OCI-LY7 (cell line): Measurements from ENCODE around the gene SPEM1.

Source experiments
- EZH2phosphoT487 ChIP-seq: fragments of 200-600 bp; sonication (generic); IDR thresholded peaks from 2 replicates; pipeline ENCODE4 v1.6.1; 2018; ENCODE audit warnings: low read depth, borderline replicate concordance, mild to moderate bottlenecking, mixed run types, antibody characterized with exemption, low read length, moderate library complexity, mixed read lengths
- TF ChIP-seq, protein P1 (sequence below): fragments of 200-600 bp; sonication (generic); conservative IDR thresholded peaks from 2 replicates; pipeline ENCODE4 v1.5.1; 2014; ENCODE audit warnings: mild to moderate bottlenecking, antibody characterized with exemption, low read length, moderate library complexity, mixed read lengths

DNA sequence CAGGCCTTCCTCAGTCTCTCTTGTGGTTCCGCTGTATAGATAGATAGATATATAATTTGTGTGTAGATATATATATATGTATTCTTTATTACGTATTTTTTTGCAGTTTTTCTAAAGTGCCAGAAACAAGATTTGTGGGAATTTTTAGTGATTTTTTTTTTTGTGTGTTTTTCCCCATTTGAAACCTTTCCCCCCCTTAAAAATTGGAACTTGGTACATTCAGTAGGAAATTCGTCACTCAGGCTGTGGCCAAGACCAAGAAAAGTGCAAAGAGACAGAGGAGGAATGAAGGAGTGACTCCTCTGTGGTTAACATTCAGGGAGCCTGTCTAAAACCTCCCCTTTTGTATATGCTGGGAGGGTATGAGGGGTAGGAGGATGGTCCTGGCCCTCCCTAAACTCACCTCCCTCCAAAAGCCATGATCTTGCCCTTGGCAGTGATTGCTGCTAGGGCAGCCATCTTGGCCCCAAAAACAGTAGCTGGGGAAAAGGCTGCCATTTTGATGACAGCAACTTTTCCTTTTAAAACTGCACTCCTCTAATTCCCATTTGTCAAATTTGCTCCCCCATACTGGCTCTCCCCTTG, 39.9 kb downstream of the SPEM1 start:
- TF ChIP-seq, protein P1, sequence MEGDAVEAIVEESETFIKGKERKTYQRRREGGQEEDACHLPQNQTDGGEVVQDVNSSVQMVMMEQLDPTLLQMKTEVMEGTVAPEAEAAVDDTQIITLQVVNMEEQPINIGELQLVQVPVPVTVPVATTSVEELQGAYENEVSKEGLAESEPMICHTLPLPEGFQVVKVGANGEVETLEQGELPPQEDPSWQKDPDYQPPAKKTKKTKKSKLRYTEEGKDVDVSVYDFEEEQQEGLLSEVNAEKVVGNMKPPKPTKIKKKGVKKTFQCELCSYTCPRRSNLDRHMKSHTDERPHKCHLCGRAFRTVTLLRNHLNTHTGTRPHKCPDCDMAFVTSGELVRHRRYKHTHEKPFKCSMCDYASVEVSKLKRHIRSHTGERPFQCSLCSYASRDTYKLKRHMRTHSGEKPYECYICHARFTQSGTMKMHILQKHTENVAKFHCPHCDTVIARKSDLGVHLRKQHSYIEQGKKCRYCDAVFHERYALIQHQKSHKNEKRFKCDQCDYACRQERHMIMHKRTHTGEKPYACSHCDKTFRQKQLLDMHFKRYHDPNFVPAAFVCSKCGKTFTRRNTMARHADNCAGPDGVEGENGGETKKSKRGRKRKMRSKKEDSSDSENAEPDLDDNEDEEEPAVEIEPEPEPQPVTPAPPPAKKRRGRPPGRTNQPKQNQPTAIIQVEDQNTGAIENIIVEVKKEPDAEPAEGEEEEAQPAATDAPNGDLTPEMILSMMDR: no peak
- no peak for TF ChIP-seq EZH2phosphoT487
